HepG2 (cell line): ENCODE data around the gene STAT5A. TPM values are rescaled to one million over a fixed set of nuclear protein-coding genes. Genes with fewer than 3 reads are reported as not detected.

Experiments
- CHD4 ChIP-seq: fragments of 200-600 bp; sonication (generic); IDR thresholded peaks from 2 replicates; pipeline ENCODE4 v1.7.0; 2017; ENCODE audit warnings: mild to moderate bottlenecking, low read length, borderline replicate concordance
- CREBL2 ChIP-seq: sonication (generic); formaldehyde crosslinking; IDR thresholded peaks from 2 replicates; pipeline ENCODE4 v1.8.1; 2023; ENCODE audit warnings: missing genetic modification reagents, mild to moderate bottlenecking, borderline replicate concordance
- HIVEP1 ChIP-seq: sonication (generic); formaldehyde crosslinking; IDR thresholded peaks from 2 replicates; pipeline ENCODE4 v1.4.0; 2020; ENCODE audit warnings: mild to moderate bottlenecking, missing genetic modification reagents
- HNF1B ChIP-seq: sonication (generic); formaldehyde crosslinking; IDR thresholded peaks from 2 replicates; pipeline ENCODE4 v1.5.1; 2020; ENCODE audit warnings: mild to moderate bottlenecking, moderate library complexity, missing genetic modification reagents
- ISX ChIP-seq: sonication (generic); formaldehyde crosslinking; conservative IDR thresholded peaks from 2 replicates; pipeline ENCODE4 v1.5.0; 2020; ENCODE audit warnings: missing genetic modification reagents
- KDM5A ChIP-seq: fragments of 200-600 bp; sonication (generic); IDR thresholded peaks from 2 replicates; pipeline ENCODE4 v1.7.0; 2018; ENCODE audit warnings: antibody characterized with exemption, mild to moderate bottlenecking, low read length, borderline replicate concordance
- MYPOP ChIP-seq: sonication (generic); formaldehyde crosslinking; IDR thresholded peaks from 2 replicates; pipeline ENCODE4 v1.8.1; 2023; ENCODE audit warnings: mild to moderate bottlenecking, moderate library complexity, missing genetic modification reagents
- NR2C2 ChIP-seq: sonication (generic); formaldehyde crosslinking; IDR thresholded peaks from 2 replicates; pipeline ENCODE4 v1.4.0; 2020; ENCODE audit warnings: missing genetic modification reagents, mild to moderate bottlenecking, moderate library complexity, borderline replicate concordance
- RCOR2 ChIP-seq: IDR thresholded peaks from 2 replicates; pipeline ENCODE4 v1.6.1; 2016; ENCODE audit warnings: missing biosample characterization, missing genetic modification reagents
- TBX2 ChIP-seq: sonication (generic); formaldehyde crosslinking; IDR thresholded peaks from 2 replicates; pipeline ENCODE4 v1.5.0; 2020; ENCODE audit warnings: missing genetic modification reagents, mild to moderate bottlenecking, borderline replicate concordance
- TCF7 ChIP-seq: sonication (generic); IDR thresholded peaks from 2 replicates; pipeline ENCODE4 v1.6.1; 2016; ENCODE audit warnings: antibody characterized with exemption, low read depth
- TMF1 ChIP-seq: sonication (generic); formaldehyde crosslinking; IDR thresholded peaks from 2 replicates; pipeline ENCODE4 v1.8.1; 2022; ENCODE audit warnings: low read depth, missing genetic modification reagents
- ZBTB43 ChIP-seq: sonication (generic); formaldehyde crosslinking; conservative IDR thresholded peaks from 2 replicates; pipeline ENCODE4 v1.4.0; 2020; ENCODE audit warnings: missing genetic modification reagents
- ZFP1 ChIP-seq: IDR thresholded peaks from 2 replicates; pipeline ENCODE4 v1.6.1; 2016
- ZFX ChIP-seq: sonication (generic); formaldehyde crosslinking; IDR thresholded peaks from 2 replicates; pipeline ENCODE4 v1.4.0; 2020; ENCODE audit warnings: mild to moderate bottlenecking, low read depth, missing genetic modification reagents, moderate library complexity
- ZFY ChIP-seq: sonication (generic); formaldehyde crosslinking; IDR thresholded peaks from 2 replicates; pipeline ENCODE4 v1.4.0; 2020; ENCODE audit warnings: missing genetic modification reagents
- ZKSCAN1 ChIP-seq: fragments of 150-350 bp; IDR thresholded peaks from 2 replicates; pipeline ENCODE4 v1.6.1; 2014; ENCODE audit warnings: low read length
- ZNF10 ChIP-seq: sonication (generic); formaldehyde crosslinking; IDR thresholded peaks from 2 replicates; pipeline ENCODE4 v1.4.0; 2020; ENCODE audit warnings: mild to moderate bottlenecking, low read depth, missing genetic modification reagents, borderline replicate concordance
- ZNF234 ChIP-seq: sonication (generic); formaldehyde crosslinking; conservative IDR thresholded peaks from 2 replicates; pipeline ENCODE4 v1.5.1; 2020; ENCODE audit warnings: mild to moderate bottlenecking, missing genetic modification reagents
- ZNF276 ChIP-seq: sonication (generic); formaldehyde crosslinking; IDR thresholded peaks from 2 replicates; pipeline ENCODE4 v1.4.0; 2020; ENCODE audit warnings: mild to moderate bottlenecking, low read depth, missing genetic modification reagents
- ZNF839 ChIP-seq: sonication (generic); formaldehyde crosslinking; IDR thresholded peaks from 2 replicates; pipeline ENCODE4 v1.4.0; 2020; ENCODE audit warnings: missing genetic modification reagents, mild to moderate bottlenecking, borderline replicate concordance
- ZNF878 ChIP-seq: sonication (generic); formaldehyde crosslinking; IDR thresholded peaks from 2 replicates; pipeline ENCODE4 v1.8.1; 2023; ENCODE audit warnings: mild to moderate bottlenecking, missing genetic modification reagents, moderate library complexity
- polyA plus RNA-seq, 8 experiments: library from polyadenylated mRNA; depleted of rRNA in 3 of 8; stranded (reverse) in 7 of 8; unstranded in 1 of 8; fragments of >200 nt; fragmentation: Illumina TruSeq in 4 of 8; extraction: Trizol in 4 of 8; gene quantifications; 2 replicates each; pipeline versions ENCODE4 v1.2.1 to v1.2.3, GENCODE V29; 2011 to 2016; ENCODE audit warnings: low read depth in 4 of 8, missing spikeins in 1 of 8, mixed read lengths in 1 of 8; ENCODE audit not compliant: insufficient read depth in 1 of 8
- total RNA-seq, 5 experiments: library from RNA; depleted of rRNA; stranded (reverse); fragments of >200 nt; fragmentation: Illumina TruSeq; extraction: Trizol; gene quantifications; 2 replicates each; pipeline ENCODE4 v1.2.3, GENCODE V29; 2016; ENCODE audit warnings: low read depth in 1 of 5

STAT5A gene
- total and polyA plus RNA-seq, 2 of the 13 experiments (the other 11 are each of a cell fraction or from before 2014, with no cell fraction given) = 1.4 to 4.1 TPM

GRCh38 chr17:42276609-42277341, 11.5 kb upstream of the STAT5A start (continued):
- TF ChIP-seq ZNF234 (CRISPR knock-in tag) (no peak), RCOR2 (CRISPR knock-in tag) (0 out of 2 replicates have a peak, but pooled peaks have one; percentile 57), ZNF10 (CRISPR knock-in tag) (no peak), ZBTB43 (peak; percentile 17; the same call in 1 of the 2 replicates), TMF1 (no peak), TBX2 (CRISPR knock-in tag) (peak; percentile 60), ZNF276 (CRISPR knock-in tag) (peak; percentile 52; the same call in 1 of the 2 replicates), CHD4 (0 out of 2 replicates have a peak, but pooled peaks have one; percentile 33), ZFY (CRISPR knock-in tag) (peak; percentile 86), ZFX (peak; percentile 90; the same call in 1 of the 2 replicates), TCF7 (no peak), MYPOP (CRISPR knock-in tag) (peak; percentile 87; the same call in 1 of the 2 replicates), ISX (CRISPR knock-in tag) (peak; percentile 74; the same call in 1 of the 2 replicates), ZKSCAN1 (no peak), HIVEP1 (CRISPR knock-in tag) (peak; percentile 94), ZNF839 (no peak), KDM5A (peak; percentile 44; the same call in 1 of the 2 replicates), ZNF878 (CRISPR knock-in tag) (no peak), ZFP1 (CRISPR knock-in tag) (peak; percentile 55; the same call in 1 of the 2 replicates), NR2C2 (peak; percentile 78; the same call in 1 of the 2 replicates), HNF1B (CRISPR knock-in tag) (peak; percentile 93), CREBL2 (peak; percentile 44; the same call in 1 of the 2 replicates)
